ENCODE data around the gene LMO3.

The LMO3 gene

GRCh38 chr12:16590645-16591044 is 15.3 kb downstream of the LMO3 start:
- TF ChIP-seq EZH2 (optimal IDR thresholded peaks at IDR 0.05; ENCODE audit: low read depth, low read length) (no peak), EZH2phosphoT487 (IDR thresholded peaks at IDR 0.05; ENCODE audit: low read length) (no peak), CTCF (IDR thresholded peaks at IDR 0.05; ENCODE audit: low read length) (no peak)

GRCh38 chr12:16588812-16589211 is 17.1 kb downstream of the LMO3 start:
- no peak for TF ChIP-seq EZH2phosphoT487 (IDR thresholded peaks at IDR 0.05; ENCODE audit: low read length)
- no peak for TF ChIP-seq CTCF (IDR thresholded peaks at IDR 0.05; ENCODE audit: low read length)
- Histone ChIP-seq H3K4me3 (ENCODE audit: low read length) (no peak overlapping the region), H3K9ac (ENCODE audit: low read length) (no peak overlapping the region), H4K20me1 (ENCODE audit: insufficient read depth, low read length) (no peaks in the 10 kb centered on the region), H3K79me2 (ENCODE audit: low read length) (no peaks in the 10 kb centered on the region), H3K27me3 (replicated peaks; ENCODE audit: insufficient read depth, low read length) (no peaks in the 10 kb centered on the region), H3K9me3 (replicated peaks; ENCODE audit: insufficient read depth, low read length) (no peaks in the 10 kb centered on the region), H3K4me1 (ENCODE audit: low read length) (no peaks in the 10 kb centered on the region), H2AFZ (ENCODE audit: low read length) (no peak overlapping the region), H3K4me2 (ENCODE audit: low read depth, low read length) (no peak overlapping the region), H3K36me3 (replicated peaks; ENCODE audit: insufficient read depth, low read length) (no peaks in the 10 kb centered on the region), H3F3A (ENCODE audit: insufficient read depth, low read length) (no peaks in the 10 kb centered on the region), H3K27ac (ENCODE audit: low read length) (no peak overlapping the region), H3K9me2 (replicated peaks; ENCODE audit: insufficient read depth, low read length) (no peaks in the 10 kb centered on the region)
- DNase-seq = no peak

More at GRCh38 chr12:16590645-16591044, 15.3 kb downstream of the LMO3 start:
- Histone ChIP-seq H3F3A (ENCODE audit: insufficient read depth, low read length) (no peaks in the 10 kb centered on the region), H4K20me1 (ENCODE audit: insufficient read depth, low read length) (no peaks in the 10 kb centered on the region), H3K9ac (ENCODE audit: low read length) (no peak overlapping the region), H3K4me1 (ENCODE audit: low read length) (no peaks in the 10 kb centered on the region), H3K4me2 (ENCODE audit: low read depth, low read length) (no peak overlapping the region), H3K36me3 (replicated peaks; ENCODE audit: insufficient read depth, low read length) (no peaks in the 10 kb centered on the region), H3K9me3 (replicated peaks; ENCODE audit: insufficient read depth, low read length) (no peaks in the 10 kb centered on the region), H3K27me3 (replicated peaks; ENCODE audit: insufficient read depth, low read length) (no peaks in the 10 kb centered on the region), H2AFZ (ENCODE audit: low read length) (no peak overlapping the region), H3K4me3 (ENCODE audit: low read length) (no peak overlapping the region), H3K79me2 (ENCODE audit: low read length) (no peaks in the 10 kb centered on the region), H3K27ac (ENCODE audit: low read length) (no peak overlapping the region), H3K9me2 (replicated peaks; ENCODE audit: insufficient read depth, low read length) (no peaks in the 10 kb centered on the region)
- no peak for DNase-seq

- H3K27ac ChIP-seq (ENCODE audit: low read length) = no peak overlapping the region
- no peak overlapping the region for H3K4me2 ChIP-seq (ENCODE audit: low read depth, low read length)
- TF ChIP-seq EZH2 (optimal IDR thresholded peaks at IDR 0.05; ENCODE audit: low read depth, low read length) (no peak), CTCF (IDR thresholded peaks at IDR 0.05; ENCODE audit: low read length) (no peak), EZH2phosphoT487 (IDR thresholded peaks at IDR 0.05; ENCODE audit: low read length) (no peak)
- no peaks in the 10 kb centered on the region for H3F3A ChIP-seq (ENCODE audit: insufficient read depth, low read length)
- H3K4me1 ChIP-seq (ENCODE audit: low read length) = no peaks in the 10 kb centered on the region
- no peaks in the 10 kb centered on the region for H3K9me3 ChIP-seq (replicated peaks; ENCODE audit: insufficient read depth, low read length)
- H3K79me2 ChIP-seq (ENCODE audit: low read length) = no peaks in the 10 kb centered on the region
- no peaks in the 10 kb centered on the region for H3K9me2 ChIP-seq (replicated peaks; ENCODE audit: insufficient read depth, low read length)
- no peak for DNase-seq
- H4K20me1 ChIP-seq (ENCODE audit: insufficient read depth, low read length) = no peaks in the 10 kb centered on the region
- no peak overlapping the region for H2AFZ ChIP-seq (ENCODE audit: low read length)
- H3K4me3 ChIP-seq (ENCODE audit: low read length) = no peak overlapping the region
- no peaks in the 10 kb centered on the region for H3K36me3 ChIP-seq (replicated peaks; ENCODE audit: insufficient read depth, low read length)
- no peak overlapping the region for H3K9ac ChIP-seq (ENCODE audit: low read length)
- H3K27me3 ChIP-seq (replicated peaks; ENCODE audit: insufficient read depth, low read length) = no peaks in the 10 kb centered on the region
These were observed 18.4 kb downstream of the LMO3 start for GRCh38 chr12:16587514-16587913.

Data from MM.1S (cell line).